Activated B cell treated with CpG ODN at 0.5 μM for 24 hours (primary cell): ENCODE results near the gene KRT1. TPM values are rescaled to one million over a fixed set of nuclear protein-coding genes. Genes with fewer than 3 reads are reported as not detected.

Experiments used
- ATAC-seq: fragments of 200-7000 bp; cut with Tn5 transposase; one replicate; pipeline ENCODE4 v1.10.0; 2021; ENCODE audit warnings: low read depth, mild to moderate bottlenecking, moderate library complexity
- CTCF ChIA-PET: fragments of 350-600 bp; sonication (Branson Sonifier 250); formaldehyde crosslinking; loops from one replicate; lab custom pipeline; 2021; ENCODE audit warnings: antibody characterized with exemption; lab: Charles Lee
- POLR2A ChIA-PET: fragments of 350-600 bp; sonication (Branson Sonifier 250); formaldehyde crosslinking; loops from one replicate; lab custom pipeline; 2021; ENCODE audit warnings: antibody characterized with exemption; lab: Charles Lee
- DNase-seq: peaks from one replicate; pipeline ENCODE4 v3.0.0; 2022
- H3K27ac Mint-ChIP-seq: one replicate; pipeline ENCODE4 v1.8.0; 2020; ENCODE audit warnings: mixed read lengths
- H3K27me3 Mint-ChIP-seq: one replicate; pipeline ENCODE4 v1.8.0; 2021; ENCODE audit warnings: mixed read lengths
- H3K36me3 Mint-ChIP-seq: one replicate; pipeline ENCODE4 v1.8.0; 2021; ENCODE audit warnings: low read depth, mixed read lengths
- H3K4me1 Mint-ChIP-seq: one replicate; pipeline ENCODE4 v1.8.0; 2021; ENCODE audit warnings: mixed read lengths
- H3K4me3 Mint-ChIP-seq: one replicate; pipeline ENCODE4 v1.8.0; 2020; ENCODE audit warnings: mild to moderate bottlenecking, mixed read lengths
- H3K9me3 Mint-ChIP-seq: one replicate; pipeline ENCODE4 v1.8.0; 2020; ENCODE audit warnings: mixed read lengths
- CTCF ChIP-seq: fragments of 200-600 bp; IDR thresholded peaks from one replicate; pipeline ENCODE4 v1.8.0; 2022; ENCODE audit warnings: antibody characterized with exemption, mild to moderate bottlenecking
- intact Hi-C: fragments of 100-400 bp; cut with micrococcal nuclease; formaldehyde crosslinking; loops from one replicate; pipeline ENCODE4 v1.15.1; 2024
- total RNA-seq: library from RNA; stranded (reverse); gene quantifications from 2 replicates; pipeline ENCODE4 v1.2.3, GENCODE V29; 2022

The KRT1 gene
- total RNA-seq, 1 donor from 2014 or later = not detected

- intact Hi-C loops = no loop called here
- TF ChIP-seq CTCF = no peak
- H3K27ac Mint-ChIP-seq = no peak overlapping the region
- ChIA-PET CTCF (no interaction called here), POLR2A (no interaction called here)
- H3K4me3 Mint-ChIP-seq = peak overlapping the region; percentile 85
- H3K27me3 Mint-ChIP-seq = peaks cover 38% of the 10 kb centered on the region
- DNase-seq (no peak), ATAC-seq (no peak)
- no peaks in the 10 kb centered on the region for H3K9me3 Mint-ChIP-seq
- H3K36me3 Mint-ChIP-seq = no peaks in the 10 kb centered on the region
- peaks cover 10% of the 10 kb centered on the region for H3K4me1 Mint-ChIP-seq
Measured at GRCh38 chr12:52691841-52692150, 11.6 kb upstream of the KRT1 start.

- H3K27me3 Mint-ChIP-seq = peaks cover 42% of the 10 kb centered on the region
- no peak for TF ChIP-seq CTCF
- ATAC-seq = peak; percentile 47
- intact Hi-C loops = no loop called here
- no peaks in the 10 kb centered on the region for H3K9me3 Mint-ChIP-seq
- H3K27ac Mint-ChIP-seq = no peak overlapping the region
- no peaks in the 10 kb centered on the region for H3K36me3 Mint-ChIP-seq
- no peak for DNase-seq
- ChIA-PET CTCF (no interaction called here), POLR2A (no interaction called here)
- peak overlapping the region; percentile 85 for H3K4me3 Mint-ChIP-seq
- peaks cover 10% of the 10 kb centered on the region for H3K4me1 Mint-ChIP-seq
Measured at GRCh38 chr12:52691076-52691840, 11.1 kb upstream of the KRT1 start.

GRCh38 chr12:52690351-52691075 is 10.3 kb upstream of the KRT1 start:
- POLR2A ChIA-PET = no interaction called here

GRCh38 chr12:52689936-52690335 is 9.7 kb upstream of the KRT1 start:
- Mint-ChIP-seq H3K27me3 (peaks cover 42% of the 10 kb centered on the region), H3K36me3 (no peaks in the 10 kb centered on the region), H3K27ac (no peak overlapping the region), H3K4me1 (peaks cover 10% of the 10 kb centered on the region), H3K4me3 (no peak overlapping the region), H3K9me3 (no peaks in the 10 kb centered on the region)
- intact Hi-C loops = no loop called here
- POLR2A ChIA-PET = no interaction called here
- TF ChIP-seq CTCF = no peak
- CTCF ChIA-PET = no interaction called here
- no peak for ATAC-seq
- DNase-seq = no peak

More at GRCh38 chr12:52690351-52691075, 10.3 kb upstream of the KRT1 start:
- H3K36me3 Mint-ChIP-seq = no peaks in the 10 kb centered on the region
- ATAC-seq = no peak
- DNase-seq = no peak
- intact Hi-C loops = no loop called here
- CTCF ChIA-PET = no interaction called here
- peaks cover 10% of the 10 kb centered on the region for H3K4me1 Mint-ChIP-seq
- peak overlapping the region; percentile 85 for H3K4me3 Mint-ChIP-seq
- no peaks in the 10 kb centered on the region for H3K9me3 Mint-ChIP-seq
- no peak overlapping the region for H3K27ac Mint-ChIP-seq
- no peak for TF ChIP-seq CTCF
- H3K27me3 Mint-ChIP-seq = peaks cover 42% of the 10 kb centered on the region

- H3K36me3 Mint-ChIP-seq = no peaks in the 10 kb centered on the region
- no peak for ATAC-seq
Measured at GRCh38 chr12:52689239-52689638, 9.0 kb upstream of the KRT1 start.

More at GRCh38 chr12:52689239-52689638, 9.0 kb upstream of the KRT1 start:
- POLR2A ChIA-PET = no interaction called here
- peaks cover 10% of the 10 kb centered on the region for H3K4me1 Mint-ChIP-seq
- no peak for DNase-seq
- peaks cover 45% of the 10 kb centered on the region for H3K27me3 Mint-ChIP-seq
- H3K9me3 Mint-ChIP-seq = no peaks in the 10 kb centered on the region
- no peak for TF ChIP-seq CTCF
- intact Hi-C loops = no loop called here
- no peak overlapping the region for H3K4me3 Mint-ChIP-seq
- no peak overlapping the region for H3K27ac Mint-ChIP-seq
- CTCF ChIA-PET = no interaction called here
